Brain microvascular endothelial cell (primary cell): ENCODE measurements around the gene CHRNA1.

Source experiments
- DNase-seq: peaks from one replicate; pipeline ENCODE4 v3.0.0-alpha.2; 2020
- H3K27ac ChIP-seq: fragments of 250-450 bp; sonication (Bioruptor Pico); 2 replicates; pipeline ENCODE4 v1.5.1; 2020; ENCODE audit warnings: mild to moderate bottlenecking, moderate library complexity
- H3K27me3 ChIP-seq: fragments of 250-450 bp; sonication (Bioruptor Pico); replicated peaks from 2 replicates; pipeline ENCODE4 v1.5.1; 2020; ENCODE audit warnings: mild to moderate bottlenecking
- H3K36me3 ChIP-seq: fragments of 250-450 bp; sonication (Bioruptor Pico); replicated peaks from 2 replicates; pipeline ENCODE4 v1.5.1; 2020; ENCODE audit warnings: mild to moderate bottlenecking
- H3K4me3 ChIP-seq: 2 replicates; pipeline ENCODE4 v1.5.1; 2011; ENCODE audit warnings: low read depth, mild to moderate bottlenecking, control low read depth, low read length, moderate library complexity
- in situ Hi-C: cut with HindIII; loops from 2 replicates; pipeline ENCODE4 v1.10.0; 2017; ENCODE audit warnings: low sequenced_read_pairs, low pct_ligation_motif_present
- TF ChIP-seq, protein P1 (sequence below): IDR thresholded peaks from 2 replicates; pipeline ENCODE4 v1.5.1; 2011; ENCODE audit warnings: low read depth, mild to moderate bottlenecking, moderate library complexity, low read length, control low read depth, inconsistent platforms; ENCODE audit errors: missing control alignments

CHRNA1 gene

DNA sequence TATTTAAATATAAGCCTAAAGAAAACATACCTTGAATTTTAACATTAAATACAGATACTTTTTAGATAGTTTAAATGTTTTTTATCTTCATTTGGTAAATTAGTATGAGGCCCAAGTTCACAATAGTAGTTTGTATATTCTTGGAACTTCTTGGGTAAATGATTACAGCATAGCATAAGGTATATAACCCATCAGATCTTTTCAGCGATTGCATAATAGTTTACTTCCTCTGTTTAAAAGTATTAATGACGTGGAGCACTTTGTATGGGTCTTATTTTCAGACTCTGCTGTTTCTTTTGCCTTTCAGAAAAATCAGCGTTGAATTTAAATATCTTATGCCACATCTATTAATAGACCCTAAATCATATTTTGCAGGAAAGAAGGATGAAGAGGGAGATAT is 60.2 kb downstream of the CHRNA1 start:
- Histone ChIP-seq H3K4me3 (no peak overlapping the region), H3K36me3 (no peaks in the 10 kb centered on the region), H3K27me3 (no peaks in the 10 kb centered on the region), H3K27ac (no peak overlapping the region)
- in situ Hi-C loops = no loop called here
- TF ChIP-seq, protein P1, sequence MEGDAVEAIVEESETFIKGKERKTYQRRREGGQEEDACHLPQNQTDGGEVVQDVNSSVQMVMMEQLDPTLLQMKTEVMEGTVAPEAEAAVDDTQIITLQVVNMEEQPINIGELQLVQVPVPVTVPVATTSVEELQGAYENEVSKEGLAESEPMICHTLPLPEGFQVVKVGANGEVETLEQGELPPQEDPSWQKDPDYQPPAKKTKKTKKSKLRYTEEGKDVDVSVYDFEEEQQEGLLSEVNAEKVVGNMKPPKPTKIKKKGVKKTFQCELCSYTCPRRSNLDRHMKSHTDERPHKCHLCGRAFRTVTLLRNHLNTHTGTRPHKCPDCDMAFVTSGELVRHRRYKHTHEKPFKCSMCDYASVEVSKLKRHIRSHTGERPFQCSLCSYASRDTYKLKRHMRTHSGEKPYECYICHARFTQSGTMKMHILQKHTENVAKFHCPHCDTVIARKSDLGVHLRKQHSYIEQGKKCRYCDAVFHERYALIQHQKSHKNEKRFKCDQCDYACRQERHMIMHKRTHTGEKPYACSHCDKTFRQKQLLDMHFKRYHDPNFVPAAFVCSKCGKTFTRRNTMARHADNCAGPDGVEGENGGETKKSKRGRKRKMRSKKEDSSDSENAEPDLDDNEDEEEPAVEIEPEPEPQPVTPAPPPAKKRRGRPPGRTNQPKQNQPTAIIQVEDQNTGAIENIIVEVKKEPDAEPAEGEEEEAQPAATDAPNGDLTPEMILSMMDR = no peak
- DNase-seq = no peak

DNA sequence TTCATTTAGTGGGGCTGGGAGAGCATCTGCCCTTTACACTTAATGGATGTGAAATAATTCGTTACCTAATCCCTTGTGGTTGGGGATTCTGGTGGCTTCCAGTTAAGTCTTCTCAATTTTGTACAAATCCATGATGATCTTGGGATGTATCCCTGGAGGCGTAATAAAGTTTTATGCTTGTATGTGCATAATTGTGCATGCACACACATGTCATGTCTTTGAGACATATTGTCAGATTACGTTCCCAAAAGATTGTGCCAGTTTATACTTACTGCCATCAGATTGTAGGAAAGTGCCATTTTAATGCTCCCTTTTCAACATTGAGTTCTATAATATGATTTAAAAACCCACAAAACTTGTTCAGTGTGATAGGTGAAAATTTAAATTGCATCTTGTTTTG is 60.8 kb downstream of the CHRNA1 start:
- in situ Hi-C loops = no loop called here
- TF ChIP-seq, protein P1 = no peak
- Histone ChIP-seq H3K27ac (no peak overlapping the region), H3K27me3 (no peaks in the 10 kb centered on the region), H3K4me3 (no peak overlapping the region), H3K36me3 (no peaks in the 10 kb centered on the region)
- no peak for DNase-seq

DNA sequence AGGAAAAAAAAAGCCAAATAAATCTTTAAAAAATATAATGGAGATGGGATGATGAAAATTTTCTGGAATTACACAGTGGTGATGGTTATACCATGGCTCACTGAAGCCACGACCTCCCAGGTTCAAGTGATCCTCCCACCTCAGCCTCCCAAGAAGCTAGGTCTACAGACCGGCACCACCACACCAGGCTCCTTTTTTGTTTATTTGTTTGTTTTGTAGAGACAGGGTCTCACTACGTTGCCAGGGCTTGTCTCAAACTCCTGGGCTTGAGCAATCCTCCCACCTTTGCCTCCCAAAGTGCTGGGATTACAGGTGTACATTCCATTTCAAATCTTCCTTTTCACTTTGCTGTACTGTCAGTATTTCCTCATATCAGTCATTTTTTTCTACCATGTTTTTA is 61.7 kb downstream of the CHRNA1 start:
- Histone ChIP-seq H3K36me3 (no peaks in the 10 kb centered on the region), H3K27me3 (no peaks in the 10 kb centered on the region), H3K27ac (no peak overlapping the region), H3K4me3 (no peak overlapping the region)
- TF ChIP-seq, protein P1 = no peak
- DNase-seq = no peak
- in situ Hi-C loops = no loop called here

DNA sequence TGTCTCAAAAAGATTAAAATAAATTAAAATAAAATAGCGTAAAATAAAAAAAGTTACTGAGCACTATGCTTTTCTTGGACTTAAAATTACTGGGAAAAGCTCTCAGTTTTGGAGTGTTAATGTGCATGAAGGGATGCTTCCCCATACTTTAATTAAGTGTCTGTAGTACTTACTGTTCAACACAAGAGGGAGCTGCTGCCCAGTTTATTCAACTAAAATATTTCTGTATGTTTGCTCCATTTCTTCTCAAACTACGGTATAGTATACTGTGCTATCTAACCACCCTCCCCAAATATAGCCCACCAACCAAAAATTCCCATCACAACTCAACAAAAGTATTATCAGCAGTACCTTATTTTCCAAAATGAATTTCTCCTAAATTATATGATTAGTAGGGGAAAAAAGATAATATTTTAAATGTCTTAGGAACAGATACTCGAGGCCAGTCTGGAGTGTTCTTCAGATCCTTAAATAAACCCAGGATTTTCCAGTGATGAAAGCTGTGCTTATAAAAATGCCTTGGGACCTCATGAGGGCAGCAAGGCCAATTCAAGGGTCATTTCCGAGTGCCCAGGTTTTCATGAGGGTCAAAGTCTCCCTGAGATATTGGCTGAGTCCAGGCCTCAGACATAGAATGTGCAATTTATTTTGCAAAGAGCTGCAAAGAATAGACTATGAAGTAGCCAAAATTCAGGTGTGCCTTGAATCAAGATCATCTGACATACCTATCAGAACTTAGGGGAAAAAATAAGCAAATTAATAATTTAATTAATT is 64.1 kb downstream of the CHRNA1 start:
- no peak for DNase-seq
- Histone ChIP-seq H3K36me3 (no peaks in the 10 kb centered on the region), H3K27me3 (no peaks in the 10 kb centered on the region), H3K27ac (no peak overlapping the region), H3K4me3 (no peak overlapping the region)
- in situ Hi-C loops = loop anchor here (25.0 kb wide), 1 partner anchor 113 kb away; the partner anchor contains the start of gene WIPF1
- TF ChIP-seq, protein P1 = peak; percentile 49
